ENCODE results near the gene BRF1.

BRF1 gene

GRCh38 chr14:105271224-105271890 is 29.4 kb downstream of the BRF1 start:
- in situ Hi-C loops (cut with HindIII; ENCODE audit: low sequenced_read_pairs): no loop called here

DNA sequence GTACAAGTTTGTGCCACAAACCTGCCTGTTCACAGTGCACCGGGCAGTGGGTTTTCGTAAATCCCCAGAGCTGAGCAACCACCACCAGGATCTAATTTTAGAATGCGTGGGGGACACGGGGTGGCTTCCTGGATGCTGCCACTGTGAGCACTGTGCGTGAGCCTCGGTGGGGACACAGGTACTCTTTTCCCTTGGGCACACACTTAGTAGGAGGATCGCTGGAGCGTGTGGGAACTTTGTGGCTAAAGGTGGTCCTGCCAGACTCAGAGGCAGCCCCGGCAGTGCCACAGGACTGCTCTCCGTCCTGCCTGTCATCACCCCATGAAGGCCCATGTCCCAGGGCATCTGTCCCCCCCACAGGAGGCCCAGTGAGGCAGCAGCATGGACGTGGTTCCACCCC is 31.4 kb downstream of the BRF1 start:
- in situ Hi-C loops (cut with HindIII; ENCODE audit: low sequenced_read_pairs): no loop called here

DNA sequence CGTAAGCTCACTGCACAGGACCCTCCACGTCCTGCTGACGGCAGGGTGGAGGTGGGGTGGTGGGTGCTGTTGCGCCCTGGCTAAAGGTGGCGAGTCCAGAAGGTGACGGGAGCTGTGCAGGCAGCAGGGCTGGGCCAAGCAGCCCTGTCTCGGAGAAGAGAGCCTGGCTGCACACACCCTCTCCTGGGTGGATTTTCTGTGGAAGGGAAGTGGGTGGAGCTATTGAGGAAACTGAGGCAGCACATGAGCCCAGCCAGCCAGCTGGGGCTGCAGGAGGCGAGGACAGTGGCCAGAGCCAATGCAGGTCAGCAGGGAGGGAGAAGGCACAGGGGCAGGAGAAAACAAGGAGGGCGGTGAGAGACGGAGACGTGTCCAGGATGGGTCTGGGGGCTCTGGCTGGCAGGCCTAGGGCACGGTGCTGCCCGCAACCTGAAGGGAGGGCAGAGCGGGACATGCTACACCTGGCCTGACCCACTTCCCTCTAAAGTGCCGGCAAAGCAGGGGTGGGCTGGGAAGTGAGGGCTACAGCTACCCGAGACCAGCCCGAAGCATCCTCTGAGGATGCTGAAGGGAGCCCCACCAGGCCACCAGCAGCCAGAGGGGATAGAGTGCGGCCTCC is 32.0 kb downstream of the BRF1 start:
- in situ Hi-C loops (cut with HindIII; ENCODE audit: low sequenced_read_pairs): no loop called here

DNA sequence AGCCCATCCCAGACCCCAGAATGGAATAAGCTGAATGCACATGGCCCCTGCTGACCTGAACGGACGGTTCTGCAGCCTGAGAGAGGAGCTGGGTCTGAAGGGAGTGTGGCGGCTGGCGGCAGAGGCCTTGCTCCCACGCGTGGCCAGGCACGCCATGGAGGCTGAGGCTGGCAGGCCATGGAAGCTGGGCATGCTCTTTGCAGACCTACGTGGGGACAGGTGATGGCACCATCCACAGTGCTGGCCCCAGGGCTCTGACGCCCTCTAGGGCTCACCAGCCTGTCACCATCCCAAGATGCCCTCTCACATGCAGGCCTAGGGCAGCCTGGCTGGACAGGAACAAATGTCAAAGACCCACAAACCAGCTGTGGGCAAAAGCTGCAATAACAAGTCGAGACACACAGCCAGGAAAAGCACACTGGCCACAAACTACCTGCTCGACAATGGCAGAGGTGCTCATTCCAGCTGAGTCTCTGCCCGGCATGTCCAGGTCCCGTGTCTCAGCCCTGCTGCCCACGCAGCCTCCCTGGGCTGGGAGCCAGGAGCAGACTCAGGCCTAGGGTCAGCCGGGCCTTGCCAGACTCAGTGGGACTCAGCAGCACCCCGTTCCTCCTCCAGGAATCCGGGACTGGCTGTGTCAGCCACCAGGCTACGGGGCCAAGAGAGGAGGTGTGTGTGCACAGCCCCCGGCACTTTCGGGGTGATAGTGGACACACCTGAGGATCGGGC is 32.8 kb downstream of the BRF1 start:
- in situ Hi-C loops (cut with HindIII; ENCODE audit: low sequenced_read_pairs): no loop called here

GRCh38 chr14:105261781-105262180 is 39.0 kb downstream of the BRF1 start:
- in situ Hi-C loops (cut with HindIII; ENCODE audit: low sequenced_read_pairs): no loop called here

DNA sequence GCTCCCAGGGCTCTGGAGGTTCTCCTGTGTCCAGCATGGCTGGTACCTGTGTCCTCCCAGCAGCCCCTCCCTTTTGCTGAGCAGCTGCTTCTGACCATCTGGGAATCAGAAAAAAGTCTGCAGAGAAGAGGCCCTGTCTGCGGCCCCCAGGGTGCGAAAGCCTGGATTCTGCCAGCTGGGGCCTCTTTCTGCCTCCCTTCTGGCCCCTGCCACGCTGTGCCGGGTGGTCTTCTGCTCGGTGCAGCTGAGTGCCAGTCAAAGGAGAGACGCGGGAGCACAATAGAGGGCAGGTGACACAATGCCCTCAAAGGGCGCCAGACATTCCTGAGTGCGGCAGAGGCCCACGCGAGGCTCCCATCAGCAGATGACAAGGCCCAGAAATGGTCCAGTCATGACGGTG is 39.8 kb downstream of the BRF1 start:
- in situ Hi-C loops (cut with HindIII; ENCODE audit: low sequenced_read_pairs): no loop called here

- in situ Hi-C loops (cut with HindIII; ENCODE audit: low sequenced_read_pairs): no loop called here
Observed at GRCh38 chr14:105258846-105259245, 42.0 kb downstream of the BRF1 start.

DNA sequence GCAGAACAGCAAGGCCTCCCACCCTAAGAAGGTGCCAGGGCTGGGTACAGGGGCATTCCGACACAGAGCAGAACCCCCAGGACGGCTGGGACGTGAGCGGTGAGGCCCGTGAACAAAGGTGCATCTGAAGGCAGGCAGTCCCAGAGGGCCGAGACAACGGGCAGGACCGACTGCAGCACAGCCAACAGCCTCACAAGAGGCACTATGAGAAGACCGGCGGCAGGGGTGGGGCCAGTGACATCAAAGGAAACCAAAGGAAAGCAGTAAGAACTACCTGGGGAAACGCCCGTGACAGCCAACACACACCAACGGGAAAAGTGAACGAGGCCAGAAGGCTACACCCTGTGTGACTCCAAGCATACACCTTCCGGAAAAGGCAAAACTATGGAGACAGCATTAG is 43.3 kb downstream of the BRF1 start:
- in situ Hi-C loops (cut with HindIII; ENCODE audit: low sequenced_read_pairs): no loop called here

GRCh38 chr14:105256292-105256960 is 44.4 kb downstream of the BRF1 start:
- in situ Hi-C loops (cut with HindIII; ENCODE audit: low sequenced_read_pairs): no loop called here

DNA sequence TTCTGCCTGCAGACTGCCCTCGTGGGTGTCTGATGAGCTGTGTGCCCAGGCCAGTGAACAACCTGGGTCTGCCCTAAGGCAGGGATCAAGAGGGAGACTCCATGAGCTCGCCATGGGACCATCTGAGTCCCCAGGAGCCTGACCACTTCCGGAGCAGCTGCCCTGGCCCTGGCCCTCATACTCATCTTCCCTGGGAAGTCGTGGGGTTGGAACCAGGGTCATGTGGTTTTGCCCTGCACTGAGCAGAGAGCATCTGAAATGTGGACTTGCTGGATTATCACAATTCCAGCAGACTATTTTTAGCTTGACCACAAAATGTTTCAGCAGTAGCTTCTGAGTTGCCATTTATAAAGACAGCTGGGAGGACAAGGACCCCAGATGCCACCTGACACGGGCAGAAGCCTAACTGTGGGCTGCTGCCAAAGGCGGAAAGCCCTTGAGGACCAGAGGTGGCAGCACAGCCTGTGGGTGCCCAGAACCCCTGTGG is 45.7 kb downstream of the BRF1 start:
- in situ Hi-C loops (cut with HindIII; ENCODE audit: low sequenced_read_pairs): no loop called here

- in situ Hi-C loops (cut with HindIII; ENCODE audit: low sequenced_read_pairs): no loop called here
Observed at GRCh38 chr14:105253329-105253682, 47.5 kb downstream of the BRF1 start.

- in situ Hi-C loops (cut with HindIII; ENCODE audit: low sequenced_read_pairs): no loop called here
Observed at GRCh38 chr14:105252552-105253328, 48.1 kb downstream of the BRF1 start.

GRCh38 chr14:105251920-105252319 is 48.9 kb downstream of the BRF1 start:
- in situ Hi-C loops (cut with HindIII; ENCODE audit: low sequenced_read_pairs): no loop called here

GRCh38 chr14:105250986-105251385 is 49.8 kb downstream of the BRF1 start:
- in situ Hi-C loops (cut with HindIII; ENCODE audit: low sequenced_read_pairs): no loop called here

GRCh38 chr14:105250008-105250366 is 50.8 kb downstream of the BRF1 start:
- in situ Hi-C loops (cut with HindIII; ENCODE audit: low sequenced_read_pairs): no loop called here

DNA sequence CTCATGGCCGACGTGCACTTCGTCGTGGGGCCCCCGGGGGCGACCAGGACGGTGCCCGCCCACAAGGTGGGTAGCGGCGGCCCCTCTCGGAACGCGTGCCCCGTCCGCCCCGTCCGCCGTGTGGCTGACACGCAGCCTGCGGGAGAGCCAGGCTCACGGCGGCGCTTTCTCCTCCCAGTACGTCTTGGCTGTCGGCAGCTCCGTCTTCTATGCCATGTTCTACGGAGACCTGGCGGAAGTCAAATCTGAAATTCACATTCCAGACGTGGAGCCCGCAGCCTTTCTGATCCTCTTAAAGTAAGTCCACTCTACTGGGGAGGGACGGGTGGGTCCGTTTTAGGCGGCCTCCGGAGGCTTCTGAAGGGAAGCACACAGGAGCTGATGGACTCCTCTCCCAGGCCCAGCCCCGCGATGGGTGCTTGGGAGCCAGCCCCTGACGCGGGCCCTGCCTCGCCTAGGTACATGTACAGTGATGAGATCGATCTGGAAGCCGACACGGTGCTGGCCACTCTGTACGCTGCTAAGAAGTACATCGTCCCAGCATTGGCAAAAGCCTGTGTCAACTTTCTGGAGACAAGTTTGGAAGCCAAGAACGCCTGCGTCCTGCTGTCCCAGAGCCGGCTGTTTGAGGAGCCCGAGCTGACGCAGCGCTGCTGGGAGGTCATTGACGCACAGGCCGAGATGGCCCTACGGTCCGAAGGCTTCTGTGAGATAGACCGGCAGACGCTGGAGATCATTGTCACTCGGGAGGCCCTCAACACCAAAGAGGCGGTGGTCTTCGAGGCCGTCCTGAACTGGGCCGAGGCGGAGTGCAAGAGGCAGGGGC is 51.4 kb downstream of the BRF1 start:
- in situ Hi-C loops (cut with HindIII; ENCODE audit: low sequenced_read_pairs): no loop called here

DNA sequence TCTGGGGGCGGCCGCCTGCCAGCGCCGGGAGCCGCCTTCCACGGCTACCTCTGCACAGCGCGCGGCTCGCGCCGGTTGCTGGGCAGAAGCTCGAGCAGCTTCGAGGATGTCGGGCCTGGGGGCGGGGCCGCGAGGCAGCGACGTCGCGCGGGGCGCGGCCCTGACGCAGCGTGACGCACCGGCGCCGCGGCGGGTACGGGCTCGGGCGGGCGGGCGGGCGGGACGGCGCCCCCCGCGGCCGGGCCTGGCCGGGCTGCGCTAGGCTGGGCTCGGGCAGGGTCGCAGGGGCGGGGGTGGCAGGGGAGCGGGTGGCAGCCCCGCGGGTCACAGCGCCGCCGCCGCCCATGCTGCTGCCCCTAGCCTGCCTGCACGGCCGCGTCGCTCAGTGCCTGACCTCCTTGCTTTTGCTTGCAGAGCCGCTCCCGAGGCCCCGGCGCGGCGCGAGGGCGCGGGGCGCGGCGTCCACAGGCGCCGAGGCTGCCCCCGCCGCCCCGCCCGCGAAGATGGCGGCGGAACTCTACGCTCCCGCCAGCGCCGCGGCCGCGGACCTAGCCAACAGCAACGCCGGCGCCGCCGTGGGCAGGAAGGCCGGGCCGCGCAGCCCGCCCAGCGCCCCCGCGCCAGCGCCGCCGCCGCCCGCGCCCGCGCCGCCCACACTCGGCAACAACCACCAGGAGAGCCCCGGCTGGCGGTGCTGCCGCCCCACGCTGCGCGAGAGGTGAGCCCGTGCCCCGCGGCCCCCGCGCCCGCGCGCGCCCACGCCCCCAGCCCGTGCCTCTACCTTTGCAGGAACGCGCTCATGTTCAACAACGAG is 52.2 kb downstream of the BRF1 start, which contains the start of gene BTBD6:
Gene BTBD6, plus strand, starts transcription at position 166 of the 814 bp plus-strand sequence. Its CDS starts 179 bp downstream, at position 345.
- in situ Hi-C loops (cut with HindIII; ENCODE audit: low sequenced_read_pairs): no loop called here

DNA sequence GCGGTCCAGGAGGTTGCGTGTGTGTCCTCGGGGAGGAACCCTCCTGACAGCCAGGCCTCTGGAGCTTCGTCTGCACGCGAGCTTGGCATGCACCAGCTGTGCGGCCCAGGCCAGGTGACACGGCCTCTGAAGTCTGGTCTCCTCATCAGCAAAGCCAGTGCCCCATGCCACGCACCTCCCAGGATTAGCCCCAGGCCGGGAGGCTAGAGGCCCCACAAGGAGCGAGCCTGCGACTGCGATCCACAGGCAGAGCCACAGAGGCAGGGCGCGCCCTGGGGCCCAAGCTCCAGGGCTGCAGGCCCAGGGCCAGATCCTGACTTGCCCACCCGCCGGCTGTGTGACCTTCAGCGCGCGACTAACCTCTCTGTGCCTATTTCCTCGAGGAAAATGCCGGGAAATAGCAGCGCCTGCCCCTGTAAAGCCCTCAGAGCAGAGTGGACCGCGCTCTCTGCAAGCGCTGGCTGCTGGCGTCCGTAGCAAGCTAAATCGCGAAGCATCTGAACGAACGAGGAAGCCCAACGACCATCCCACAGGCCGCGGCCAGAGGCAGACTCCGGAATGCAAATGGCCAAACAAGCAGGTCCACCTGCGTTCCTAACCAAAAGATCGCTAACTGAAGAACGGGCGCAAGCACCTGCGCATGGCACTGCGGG is 53.0 kb downstream of the BRF1 start:
- in situ Hi-C loops (cut with HindIII; ENCODE audit: low sequenced_read_pairs): no loop called here

- in situ Hi-C loops (cut with HindIII; ENCODE audit: low sequenced_read_pairs): no loop called here
Observed at GRCh38 chr14:105247026-105247425, 53.8 kb downstream of the BRF1 start.
